Stimulated activated CD4-positive, alpha-beta T cell treated with anti-CD3 and anti-CD28 coated beads, Interleukin-12 subunit alpha, Interleukin-12 subunit beta, amount 100 ng/mL, for 4 hours (primary cell): ENCODE data around the gene PHOX2A.
"Not testable (repeated sequence)": the region's sequence is repeated elsewhere in the genome, so short reads cannot be mapped to it uniquely, and the experiment has no call there.

ENCODE experiments used
- DNase-seq: peaks from one replicate; pipeline ENCODE4 v3.0.0-alpha.2; 2020

Gene PHOX2A

DNA sequence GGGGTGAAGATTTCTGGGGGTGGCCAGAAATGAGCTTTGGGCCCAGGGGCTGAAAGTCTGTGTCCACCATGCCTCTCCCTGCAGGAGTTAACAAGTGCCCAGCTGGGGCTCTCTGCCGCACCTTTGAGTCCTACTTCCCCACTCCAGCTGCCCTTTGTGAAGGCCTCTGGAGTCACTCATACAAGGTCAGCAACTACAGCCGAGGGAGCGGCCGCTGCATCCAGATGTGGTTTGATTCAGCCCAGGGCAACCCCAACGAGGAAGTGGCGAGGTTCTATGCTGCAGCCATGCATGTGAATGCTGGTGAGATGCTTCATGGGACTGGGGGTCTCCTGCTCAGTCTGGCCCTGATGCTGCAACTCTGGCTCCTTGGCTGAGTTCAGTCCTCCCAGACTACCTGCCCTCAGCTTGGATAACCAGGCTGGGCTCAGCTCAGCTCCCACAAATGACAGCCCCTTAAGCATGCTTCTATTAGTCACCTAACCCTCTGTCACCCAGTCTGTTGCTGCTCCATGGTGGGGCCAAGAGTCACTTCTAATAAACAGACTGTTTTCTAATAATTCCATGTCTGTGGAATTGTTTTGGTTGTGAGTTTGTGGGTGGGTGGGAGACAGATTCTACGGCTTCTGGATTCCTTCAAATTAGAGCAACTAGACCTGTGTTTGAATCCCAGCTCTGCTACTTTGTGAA, 22.4 kb downstream of the PHOX2A start:
- no peak for DNase-seq

DNA sequence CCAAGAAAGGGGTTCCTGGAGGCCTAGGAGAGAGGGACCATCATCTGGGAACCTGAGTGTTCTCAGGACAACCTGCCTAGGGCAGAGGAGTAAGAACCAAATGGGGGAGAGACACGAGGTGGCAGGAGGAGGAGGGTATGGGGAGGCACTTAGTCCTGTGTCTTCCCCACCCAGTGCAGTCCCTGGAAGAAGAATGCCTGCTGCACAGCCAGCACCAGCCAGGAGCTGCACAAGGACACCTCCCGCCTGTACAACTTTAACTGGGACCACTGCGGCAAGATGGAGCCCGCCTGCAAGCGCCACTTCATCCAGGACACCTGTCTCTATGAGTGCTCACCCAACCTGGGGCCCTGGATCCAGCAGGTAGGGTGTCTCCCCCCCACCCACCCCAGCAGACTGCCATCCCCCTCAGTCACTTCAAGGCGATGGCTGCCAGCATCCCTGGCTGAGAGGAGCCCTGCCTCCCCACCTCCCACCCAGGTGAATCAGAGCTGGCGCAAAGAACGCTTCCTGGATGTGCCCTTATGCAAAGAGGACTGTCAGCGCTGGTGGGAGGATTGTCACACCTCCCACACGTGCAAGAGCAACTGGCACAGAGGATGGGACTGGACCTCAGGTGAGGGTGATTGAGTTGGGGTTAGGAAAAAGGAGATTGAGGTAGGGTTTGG, 23.1 kb downstream of the PHOX2A start:
- no peak for DNase-seq

DNA sequence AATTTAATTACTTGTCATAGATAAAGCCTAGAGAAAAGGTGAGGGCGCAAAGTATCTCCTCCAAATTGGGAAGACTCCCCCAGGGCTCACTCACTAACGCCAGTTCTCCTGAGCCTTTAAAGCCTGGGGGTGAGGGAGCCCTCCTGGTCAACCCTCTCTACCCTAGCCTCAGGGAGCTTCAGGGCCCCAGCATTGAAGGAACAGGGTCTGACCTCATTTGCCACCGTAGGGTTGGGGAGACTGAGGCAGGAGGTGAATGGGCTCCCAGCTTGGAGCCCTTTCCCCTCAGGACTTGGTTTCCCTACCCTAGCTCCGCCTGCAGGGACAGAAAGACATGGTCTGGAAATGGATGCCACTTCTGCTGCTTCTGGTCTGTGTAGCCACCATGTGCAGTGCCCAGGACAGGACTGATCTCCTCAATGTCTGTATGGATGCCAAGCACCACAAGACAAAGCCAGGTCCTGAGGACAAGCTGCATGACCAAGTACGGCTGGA, 25.7 kb downstream of the PHOX2A start:
- DNase-seq, result no peak

DNA sequence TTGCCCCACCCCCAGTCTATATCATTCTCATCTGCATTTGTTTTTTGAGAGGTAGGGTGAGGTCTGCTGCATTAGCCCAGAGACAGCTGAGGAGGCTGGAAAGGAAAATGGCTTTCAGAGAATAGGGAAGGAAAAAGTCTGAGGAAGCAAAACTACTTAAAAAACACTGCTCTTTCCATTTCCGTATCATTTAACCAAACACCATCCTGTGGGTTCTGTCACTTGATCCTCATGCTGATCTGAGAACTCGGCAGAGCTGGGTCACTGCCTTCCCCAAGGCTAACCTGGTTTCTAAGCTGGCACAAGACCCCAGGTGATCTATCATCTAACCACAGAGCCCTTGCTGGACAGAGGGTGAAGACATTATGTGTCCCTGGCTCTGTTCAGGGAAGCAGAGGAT, 26.1 kb downstream of the PHOX2A start:
- DNase-seq, result no peak

DNA sequence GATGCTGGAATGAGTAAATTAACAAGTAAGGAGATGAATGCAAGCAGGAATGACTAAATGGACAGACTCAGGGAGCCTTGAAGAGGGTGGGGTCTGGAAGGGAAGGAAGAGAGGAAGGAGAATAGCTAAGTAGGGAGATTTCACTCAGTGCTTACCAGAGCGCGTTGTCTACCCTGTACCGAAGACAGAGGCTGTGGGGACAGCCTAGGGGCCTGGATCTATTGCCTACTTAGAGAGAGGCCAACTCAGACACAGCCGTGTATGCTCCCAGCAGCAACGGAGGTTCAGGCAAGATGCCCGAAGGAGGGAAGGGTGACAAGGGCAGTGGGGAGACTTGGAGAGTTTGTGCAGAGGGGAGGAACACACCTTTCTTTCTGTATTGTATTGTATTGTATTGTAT, 27.3 kb downstream of the PHOX2A start, which contains the start of gene FOLR2:
TSS of gene FOLR2 (plus strand) at position 157 of the 400 bp plus-strand sequence. CDS start 1,791 bp downstream, outside the sequence.
- DNase-seq, result no peak

DNA sequence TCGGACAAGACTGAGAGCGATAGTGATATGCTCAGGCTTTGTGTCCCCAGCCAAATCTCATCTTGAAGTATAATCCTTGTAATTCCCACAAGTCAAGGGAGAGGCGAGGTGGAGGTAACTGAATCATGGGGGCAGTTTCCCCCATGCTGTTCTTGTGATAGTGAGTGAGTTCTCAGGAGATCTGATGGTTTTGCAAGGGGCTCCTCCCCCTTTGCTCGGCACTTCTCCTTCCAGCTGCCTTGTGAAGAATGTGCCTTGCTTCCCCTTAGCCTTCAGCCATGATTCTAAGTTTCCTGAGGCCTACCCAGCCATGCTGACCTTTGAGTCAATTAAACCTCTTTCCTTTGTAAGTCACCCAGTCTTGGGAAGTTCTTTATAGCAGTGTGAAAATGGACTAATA, 34.9 kb downstream of the PHOX2A start:
- DNase-seq, result no peak

DNA sequence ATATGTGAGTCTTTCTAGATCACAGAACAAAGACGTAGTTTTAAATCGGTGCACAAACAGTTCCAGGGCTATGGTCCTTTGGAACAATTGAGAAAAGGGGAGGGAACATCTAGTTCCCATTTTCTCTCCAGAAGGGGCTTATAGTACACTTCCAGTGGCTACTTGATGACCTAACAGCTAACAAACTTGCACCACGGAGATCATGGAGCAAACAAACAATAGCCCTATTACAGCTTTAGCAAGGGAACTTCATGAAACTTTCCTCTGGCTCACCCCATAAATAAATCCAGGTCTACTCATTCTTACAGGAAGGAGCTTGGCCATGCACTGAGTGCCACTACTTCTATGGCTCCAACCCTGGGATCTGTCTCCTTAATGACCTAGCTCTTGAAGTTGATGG, 35.7 kb downstream of the PHOX2A start:
- no peak for DNase-seq

DNA sequence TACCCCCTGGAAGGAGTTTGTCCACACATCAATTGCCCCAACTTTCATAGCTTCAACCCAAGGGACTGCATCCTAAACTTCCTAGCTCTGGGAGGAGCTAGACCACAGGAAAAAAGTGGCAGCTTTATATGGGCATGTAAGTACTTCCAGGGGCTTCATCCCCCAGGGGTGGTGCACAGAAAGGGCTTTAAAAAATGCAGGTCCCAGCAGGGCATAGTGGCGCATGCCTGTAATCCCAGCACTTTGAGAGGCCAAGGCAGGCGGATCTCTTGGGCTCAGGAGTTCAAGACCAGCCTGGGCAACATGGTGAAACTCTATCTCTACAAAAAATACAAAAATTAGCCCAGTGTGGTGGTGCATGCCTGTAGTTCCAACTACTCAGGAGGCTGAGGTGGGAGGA, 37.2 kb downstream of the PHOX2A start:
- not testable (repeated sequence) for DNase-seq

DNA sequence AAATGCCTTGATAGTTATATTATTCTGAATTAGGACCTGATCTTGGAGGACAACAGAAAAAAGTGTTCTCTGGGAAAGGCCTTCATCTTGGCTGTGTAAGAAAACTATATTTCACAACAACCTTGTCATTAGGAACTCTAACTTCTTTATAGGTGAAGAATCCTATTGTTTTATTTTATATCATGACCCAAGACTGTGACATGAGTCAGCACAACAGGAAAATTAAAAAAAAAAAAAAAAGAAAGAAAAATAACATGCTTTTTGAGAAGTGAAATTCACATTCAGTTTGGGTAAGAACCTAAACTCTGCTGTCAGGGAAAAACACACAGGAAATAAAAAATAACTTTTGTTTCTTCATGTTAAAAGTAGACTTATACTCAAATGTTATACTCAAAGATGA, 39.1 kb downstream of the PHOX2A start:
- no peak for DNase-seq

DNA sequence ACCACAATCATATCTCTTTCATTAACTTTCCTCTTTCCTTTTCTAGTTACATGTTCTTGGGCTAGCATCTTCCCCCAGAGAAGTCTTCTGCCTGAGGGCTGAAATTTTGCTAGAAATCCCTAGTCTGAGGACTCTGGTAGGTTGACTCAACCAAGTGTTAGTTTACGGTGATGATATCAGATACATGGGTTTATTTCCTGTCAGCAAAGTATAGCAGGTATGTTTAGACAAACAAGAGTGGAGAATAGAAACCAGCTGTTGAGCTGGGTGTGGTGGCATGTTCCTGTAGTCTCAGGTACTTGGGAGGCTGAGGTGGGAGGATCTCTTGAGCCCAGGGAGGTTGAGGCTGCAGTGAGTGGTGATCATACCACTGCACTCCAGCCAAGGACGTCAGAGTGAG, 40.8 kb downstream of the PHOX2A start:
- DNase-seq, result no peak

DNA sequence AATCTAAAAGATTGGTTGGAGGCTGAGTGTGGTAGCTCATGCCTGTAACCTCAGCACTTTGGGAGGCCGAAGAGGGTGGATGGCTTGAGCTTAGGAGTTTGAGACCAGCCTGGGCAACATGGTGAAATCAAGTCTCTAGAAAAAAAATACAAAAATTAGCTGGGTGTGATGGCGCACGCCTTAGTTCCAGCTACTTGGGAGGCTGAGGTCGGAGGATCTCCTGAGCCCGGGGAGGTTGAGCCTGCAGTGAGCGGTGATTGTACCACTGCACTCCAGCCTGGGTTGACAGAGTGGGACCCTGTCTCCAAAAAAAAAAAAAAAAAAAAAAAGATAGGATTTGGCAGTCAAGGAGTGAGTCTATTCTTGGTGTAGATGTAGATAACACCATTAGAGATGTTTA, 41.4 kb downstream of the PHOX2A start:
- no peak for DNase-seq

DNA sequence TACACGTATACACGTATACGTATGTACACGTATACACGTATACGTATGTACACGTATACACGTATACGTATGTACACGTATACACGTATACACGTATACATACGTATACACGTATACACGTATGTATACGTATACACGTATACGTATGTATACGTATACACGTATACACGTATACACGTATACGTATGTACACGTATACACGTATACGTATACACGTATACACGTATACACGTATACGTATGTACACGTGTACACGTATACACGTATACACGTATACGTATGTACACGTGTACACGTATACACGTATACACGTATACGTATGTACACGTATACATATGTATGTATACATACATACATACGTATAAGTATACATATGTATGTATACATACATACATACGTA, 42.5 kb downstream of the PHOX2A start:
- DNase-seq, result not testable (repeated sequence)

DNA sequence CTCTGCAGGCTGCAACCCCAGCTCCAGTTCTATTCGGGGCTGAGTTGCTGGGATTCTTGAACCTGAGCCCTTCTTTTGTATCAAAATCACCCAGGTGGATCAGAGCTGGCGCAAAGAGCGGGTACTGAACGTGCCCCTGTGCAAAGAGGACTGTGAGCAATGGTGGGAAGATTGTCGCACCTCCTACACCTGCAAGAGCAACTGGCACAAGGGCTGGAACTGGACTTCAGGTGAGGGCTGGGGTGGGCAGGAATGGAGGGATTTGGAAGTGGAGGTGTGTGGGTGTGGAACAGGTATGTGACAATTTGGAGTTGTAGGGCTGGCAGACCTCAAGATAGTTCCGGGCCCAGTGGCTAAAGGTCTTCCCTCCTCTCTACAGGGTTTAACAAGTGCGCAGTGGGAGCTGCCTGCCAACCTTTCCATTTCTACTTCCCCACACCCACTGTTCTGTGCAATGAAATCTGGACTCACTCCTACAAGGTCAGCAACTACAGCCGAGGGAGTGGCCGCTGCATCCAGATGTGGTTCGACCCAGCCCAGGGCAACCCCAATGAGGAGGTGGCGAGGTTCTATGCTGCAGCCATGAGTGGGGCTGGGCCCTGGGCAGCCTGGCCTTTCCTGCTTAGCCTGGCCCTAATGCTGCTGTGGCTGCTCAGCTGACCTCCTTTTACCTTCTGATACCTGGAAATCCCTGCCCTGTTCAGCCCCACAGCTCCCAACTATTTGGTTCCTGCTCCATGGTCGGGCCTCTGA, 48.3 kb downstream of the PHOX2A start:
- DNase-seq, result no peak

DNA sequence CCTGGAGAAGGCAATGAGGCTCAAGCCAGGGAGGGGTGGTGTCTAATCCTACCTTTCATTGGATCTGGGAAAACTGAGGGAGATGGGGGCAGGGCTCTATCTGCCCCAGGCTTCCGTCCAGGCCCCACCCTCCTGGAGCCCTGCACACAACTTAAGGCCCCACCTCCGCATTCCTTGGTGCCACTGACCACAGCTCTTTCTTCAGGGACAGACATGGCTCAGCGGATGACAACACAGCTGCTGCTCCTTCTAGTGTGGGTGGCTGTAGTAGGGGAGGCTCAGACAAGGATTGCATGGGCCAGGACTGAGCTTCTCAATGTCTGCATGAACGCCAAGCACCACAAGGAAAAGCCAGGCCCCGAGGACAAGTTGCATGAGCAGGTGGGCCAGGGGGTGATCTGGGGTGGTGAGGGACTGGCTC, 52.0 kb downstream of the PHOX2A start, which contains the start of gene FOLR1:
TSS of gene FOLR1 (plus strand) at position 180 of the 421 bp plus-strand sequence. CDS start at position 214, 34 bp downstream.
- DNase-seq, result no peak

DNA sequence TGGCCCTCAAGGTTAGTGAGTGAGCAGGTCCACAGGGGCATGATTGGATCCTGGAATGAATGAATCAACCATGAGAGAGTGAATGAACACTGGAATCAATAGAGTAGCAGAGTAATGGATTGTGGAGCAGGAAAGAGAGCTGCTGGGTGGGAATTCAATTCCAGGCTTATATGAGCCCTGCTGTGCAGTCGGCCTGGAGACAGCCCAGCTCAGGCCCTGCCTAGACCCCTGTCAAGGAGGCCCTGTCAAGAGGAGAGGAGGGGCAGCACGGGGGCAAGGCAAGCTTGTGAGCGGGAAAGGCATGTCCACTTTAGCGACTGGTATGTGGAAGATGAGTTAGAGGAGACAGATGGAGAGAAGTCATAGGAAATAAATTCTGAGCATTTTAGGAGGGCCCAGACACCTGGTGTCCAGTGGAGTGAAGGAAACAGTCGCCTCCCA, 53.3 kb downstream of the PHOX2A start:
- DNase-seq, result no peak

DNA sequence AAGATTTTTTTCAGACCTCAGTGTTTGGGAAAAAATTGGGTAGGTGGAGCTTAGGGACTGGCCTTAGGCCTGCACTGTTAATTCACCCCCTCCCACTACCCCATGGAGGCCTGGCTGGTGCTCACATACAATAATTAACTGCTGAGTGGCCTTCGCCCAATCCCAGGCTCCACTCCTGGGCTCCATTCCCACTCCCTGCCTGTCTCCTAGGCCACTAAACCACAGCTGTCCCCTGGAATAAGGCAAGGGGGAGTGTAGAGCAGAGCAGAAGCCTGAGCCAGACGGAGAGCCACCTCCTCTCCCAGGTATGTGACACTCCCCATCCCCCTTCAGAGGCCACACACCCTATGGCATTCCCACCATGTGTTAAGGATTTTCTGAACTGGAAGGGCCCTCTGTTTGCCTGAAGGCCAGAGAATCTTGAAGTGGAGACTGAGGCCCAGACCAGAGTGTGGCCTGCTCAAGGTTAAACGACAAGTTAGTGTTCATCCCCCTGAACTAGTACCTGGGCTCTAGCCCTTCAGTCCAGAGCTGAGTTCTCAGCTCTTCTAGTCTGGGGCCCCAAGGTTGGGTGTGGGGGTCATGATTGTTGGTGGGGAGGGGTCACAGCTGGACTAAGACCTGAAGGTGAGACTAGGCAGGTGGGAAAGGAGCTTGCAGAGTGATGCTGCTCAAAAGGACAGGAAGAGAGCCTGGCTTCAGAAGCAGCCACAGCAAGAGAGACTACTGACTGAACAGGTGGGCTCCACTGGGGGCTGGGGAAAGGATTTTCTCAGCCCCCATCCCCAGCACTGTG, 54.3 kb downstream of the PHOX2A start:
- DNase-seq, result no peak
